Stimulated activated CD4-positive, alpha-beta T cell treated with anti-CD3 and anti-CD28 coated beads, Interleukin-1b, Interleukin-23, amount 100 ng/mL, for 24 hours (primary cell): ENCODE measurements around the gene DDX27.

Source experiments
- DNase-seq, 4 experiments: peaks; one replicate each; pipeline ENCODE4 v3.0.0-alpha.2; 2020; ENCODE audit warnings: low read depth in 4 of 4, low spot score in 1 of 4

Gene DDX27

DNA sequence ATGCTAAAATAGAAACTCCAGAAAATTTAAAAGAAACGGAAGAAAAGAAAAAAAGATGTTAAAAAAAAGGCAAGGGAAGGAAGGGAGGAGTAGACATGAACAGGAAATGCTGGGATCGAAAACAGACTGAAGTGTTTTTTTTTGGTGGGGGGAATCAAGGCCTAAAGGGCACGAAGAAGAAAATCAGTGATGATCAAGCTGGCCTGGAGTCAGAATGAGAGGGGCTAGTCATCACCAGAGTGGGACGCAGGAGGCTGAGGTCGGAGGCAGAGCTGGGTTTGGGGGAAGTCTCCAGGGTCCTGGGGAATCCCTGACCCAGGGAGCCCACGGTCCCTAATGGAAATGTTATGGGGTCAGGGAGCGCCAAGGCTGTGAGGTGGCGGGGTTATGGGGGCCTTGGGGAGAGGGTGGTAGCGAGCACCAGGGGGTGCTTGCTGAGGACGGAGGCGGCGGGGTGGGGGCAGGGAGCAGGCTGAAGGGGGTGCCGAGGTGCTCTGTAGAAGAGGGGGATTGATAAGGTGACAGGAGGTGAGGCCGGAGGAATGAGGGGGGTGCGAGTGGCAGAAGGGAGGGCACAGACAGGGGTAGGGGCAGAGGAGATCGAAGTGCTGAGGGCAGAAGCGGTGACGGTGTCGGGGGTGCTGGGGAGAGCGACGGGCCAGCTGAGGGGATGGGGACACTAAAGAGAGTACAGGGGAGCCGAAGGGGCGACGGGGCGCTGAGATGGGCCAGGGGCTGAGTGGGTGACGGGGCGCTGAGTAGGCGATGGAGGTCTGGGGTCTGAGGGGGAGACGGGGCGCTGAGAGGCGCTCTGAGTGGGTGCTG lies 58.0 kb downstream of the DDX27 start:
- peak in 2 of 4 experiments; percentile 53 to 56 for DNase-seq

DNA sequence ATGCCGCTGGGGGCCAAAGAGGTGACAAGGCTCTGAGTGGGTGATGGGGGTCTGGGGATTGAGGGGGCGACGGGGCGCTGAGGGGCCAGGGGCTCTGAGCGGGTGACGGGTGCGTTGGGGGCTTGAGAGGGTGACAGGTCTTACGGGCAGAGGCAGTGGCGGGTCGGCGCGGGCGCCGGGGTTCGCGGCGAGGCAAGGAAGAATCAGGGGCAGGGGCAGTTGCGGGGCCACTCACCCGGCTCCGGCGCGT lies 58.5 kb downstream of the DDX27 start:
- no peak for DNase-seq

DNA sequence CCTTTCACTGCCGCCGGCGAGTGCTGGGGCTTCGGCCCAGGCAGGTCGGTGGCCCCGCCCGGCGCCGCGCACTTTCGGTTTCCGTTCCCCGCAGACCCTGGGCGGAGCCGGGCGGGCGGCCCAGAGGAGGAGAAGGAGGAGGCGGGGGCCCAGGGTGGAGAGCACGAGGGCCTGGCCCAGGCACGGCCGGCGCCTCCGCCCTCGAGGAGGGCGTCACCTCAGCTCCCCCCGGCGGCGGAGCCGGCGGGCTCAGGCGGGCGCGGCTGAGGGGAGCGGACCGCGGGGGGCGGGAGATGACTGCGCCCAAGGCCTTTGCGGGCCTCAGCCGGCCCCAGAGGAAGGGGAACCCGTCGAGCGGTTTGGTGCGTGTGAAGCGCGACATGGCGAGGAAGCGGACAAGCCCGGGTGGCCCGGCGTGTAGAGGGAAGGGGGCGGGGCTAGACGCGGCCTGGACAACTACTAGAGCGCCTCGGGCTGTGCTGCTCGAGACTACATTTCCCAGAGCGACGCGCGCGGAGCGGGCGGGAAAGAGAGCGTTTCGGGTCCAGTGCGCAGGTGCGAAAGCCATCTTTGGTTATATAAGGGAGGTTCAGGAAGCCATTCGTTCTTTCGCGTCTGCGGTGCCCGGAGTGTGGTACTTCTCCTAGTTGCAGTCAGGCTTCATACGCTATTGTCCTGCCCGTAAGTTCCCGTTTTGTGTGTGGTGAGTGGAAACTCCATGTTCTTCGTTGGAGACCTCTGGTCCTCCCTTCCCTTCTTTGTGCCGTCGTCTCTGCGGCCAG lies 59.0 kb downstream of the DDX27 start, which contains the start of gene ZNFX1:
Gene ZNFX1 (minus strand): TSS at position 22 of the 782 bp plus-strand sequence. CDS start 2,218 bp downstream, outside the sequence.
- peak; percentile 95 to 99 (median 96) for DNase-seq

DNA sequence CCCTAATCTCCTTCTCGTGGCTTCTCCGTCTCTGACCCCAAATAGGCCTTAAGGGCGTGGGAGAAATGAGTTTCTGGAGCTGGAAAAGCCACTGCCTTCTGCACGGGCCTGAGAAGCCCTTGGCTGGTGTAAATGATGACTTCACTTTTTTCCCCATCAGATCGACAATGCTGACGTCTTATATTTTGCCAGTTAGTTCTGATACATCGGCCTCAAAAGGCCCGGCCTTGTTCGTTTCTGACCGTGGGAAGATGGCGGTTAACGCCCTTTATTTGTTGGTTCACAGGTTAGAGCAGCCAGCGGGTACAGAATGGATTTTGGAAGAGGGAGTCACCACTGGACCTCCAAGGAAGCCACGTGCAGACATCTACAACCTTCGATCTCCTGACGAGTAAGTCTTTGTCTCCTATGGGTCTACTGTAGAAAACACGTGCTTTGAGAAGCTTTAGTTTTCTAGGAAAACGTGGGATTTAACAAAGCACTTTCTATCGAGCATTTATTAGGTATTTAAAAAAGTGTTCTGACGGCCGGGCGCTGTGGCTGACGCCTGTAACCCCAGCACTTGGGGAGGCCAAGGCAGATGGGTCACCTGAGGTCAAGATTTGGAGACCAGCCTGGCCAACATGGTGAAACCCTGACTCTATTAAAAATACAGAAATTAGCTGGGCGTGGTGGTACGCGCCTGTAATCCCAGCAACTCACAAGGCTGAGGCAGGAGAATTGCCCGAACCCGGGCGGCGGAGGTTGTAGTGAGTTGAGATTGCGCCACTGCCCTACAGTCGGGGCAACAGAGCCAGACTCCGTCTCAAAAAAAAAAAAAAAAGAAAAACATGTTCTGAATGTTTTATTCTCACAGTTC lies 59.8 kb downstream of the DDX27 start:
- peak in 1 of 4 experiments; percentile 37 for DNase-seq

DNA sequence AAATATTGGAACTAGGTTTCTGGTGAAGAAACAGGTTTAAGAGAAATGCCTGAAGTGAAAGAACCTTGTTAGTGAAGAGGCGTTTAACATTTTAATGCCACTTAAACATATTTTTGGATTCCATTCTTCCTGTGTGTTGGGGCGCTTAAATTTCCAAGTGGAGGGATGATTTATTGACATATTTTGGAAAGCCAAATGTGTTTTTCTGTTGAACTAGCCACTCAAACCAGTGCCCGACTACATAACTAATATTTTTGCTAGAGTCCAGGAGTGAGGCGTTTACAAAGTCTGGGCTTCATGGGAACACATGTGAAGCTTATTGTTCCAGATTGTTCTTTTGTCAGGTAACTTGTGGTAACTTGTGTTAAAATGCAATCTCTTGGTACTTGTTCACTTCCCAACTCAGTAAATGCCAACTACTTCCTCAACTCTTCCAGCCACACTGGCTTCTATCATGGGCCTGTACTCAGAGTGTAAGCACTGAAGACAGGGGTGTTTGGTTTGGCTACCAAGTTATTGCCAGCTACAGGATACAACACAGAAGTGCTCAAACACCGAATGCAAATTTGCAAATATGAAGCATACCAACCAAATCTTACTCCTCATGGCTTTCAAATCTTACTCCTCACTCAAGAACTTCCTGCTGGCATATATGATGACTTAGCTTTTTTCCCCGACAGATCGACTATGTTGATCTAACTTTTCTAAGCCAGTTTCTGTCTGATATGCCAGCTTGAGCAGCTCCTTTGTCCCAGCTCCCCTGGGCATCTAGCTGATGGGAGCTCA lies 60.7 kb downstream of the DDX27 start:
- DNase-seq: no peak

DNA sequence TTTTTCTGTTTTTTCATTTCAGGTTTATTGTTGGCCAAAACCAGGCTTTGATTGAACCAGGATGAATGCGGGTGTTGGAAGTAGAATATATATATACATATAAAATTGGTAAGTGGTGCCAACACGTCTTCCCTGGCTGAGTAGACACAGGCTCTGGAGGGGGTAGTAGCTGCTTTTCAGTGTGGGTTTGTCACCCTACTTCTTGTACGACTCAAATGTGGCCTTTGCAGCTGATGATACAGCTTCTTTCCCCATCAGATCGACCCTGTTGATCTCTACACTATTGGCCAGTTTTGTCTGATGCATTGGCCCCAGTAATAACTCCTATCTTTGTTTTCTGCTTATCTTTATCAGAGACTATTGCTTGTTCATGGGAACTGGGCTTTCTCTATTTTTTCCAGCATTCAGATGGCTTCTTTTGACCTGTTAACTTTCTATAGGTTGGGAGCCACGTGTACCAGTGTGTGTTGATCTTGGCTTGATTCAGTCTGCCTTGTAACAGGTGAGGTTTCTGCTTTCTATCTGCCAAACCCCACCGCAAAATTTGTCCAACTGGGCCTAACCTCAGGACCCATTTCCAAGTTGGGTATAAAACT lies 61.3 kb downstream of the DDX27 start:
- DNase-seq: no peak

DNA sequence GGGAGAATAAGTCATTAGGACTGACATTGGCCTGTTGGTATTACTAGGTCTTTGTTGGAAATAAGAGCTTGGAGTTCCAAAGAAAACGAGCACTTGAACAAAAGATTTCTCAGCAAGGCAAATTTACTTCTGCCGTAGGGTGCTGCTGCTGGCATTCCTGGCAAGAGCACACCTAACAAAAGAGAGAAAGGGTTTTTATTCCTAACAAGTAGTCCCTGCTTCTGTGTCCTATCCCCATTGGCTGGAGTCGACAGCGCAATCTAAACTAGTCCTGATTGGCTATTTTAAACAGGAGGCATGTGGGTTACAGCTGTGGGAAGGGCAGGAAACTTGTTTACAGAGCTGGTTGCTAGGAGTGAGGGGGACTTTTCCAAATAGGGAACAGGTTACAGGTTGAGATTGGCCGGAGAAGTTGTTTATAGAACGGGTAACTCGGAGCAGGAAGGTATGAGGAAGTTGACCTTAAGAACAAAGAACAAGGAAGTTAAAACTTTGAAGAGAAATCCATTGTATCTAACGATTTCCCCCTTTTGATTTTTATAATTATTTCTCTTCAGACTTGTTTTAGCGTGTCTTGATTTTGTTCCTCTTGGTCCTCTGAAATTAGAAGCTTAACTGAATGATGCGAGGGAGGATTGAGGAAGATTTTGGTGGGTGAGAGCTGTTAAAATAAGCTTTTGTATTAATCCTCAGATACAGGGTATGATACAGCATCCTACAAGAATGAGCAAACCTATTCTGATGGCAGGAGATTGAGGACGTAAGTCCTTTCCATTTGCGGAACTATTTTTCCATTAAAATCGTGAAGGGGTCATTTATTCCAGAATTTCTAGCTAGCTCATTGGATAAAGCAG lies 62.1 kb downstream of the DDX27 start:
- DNase-seq: no peak

DNA sequence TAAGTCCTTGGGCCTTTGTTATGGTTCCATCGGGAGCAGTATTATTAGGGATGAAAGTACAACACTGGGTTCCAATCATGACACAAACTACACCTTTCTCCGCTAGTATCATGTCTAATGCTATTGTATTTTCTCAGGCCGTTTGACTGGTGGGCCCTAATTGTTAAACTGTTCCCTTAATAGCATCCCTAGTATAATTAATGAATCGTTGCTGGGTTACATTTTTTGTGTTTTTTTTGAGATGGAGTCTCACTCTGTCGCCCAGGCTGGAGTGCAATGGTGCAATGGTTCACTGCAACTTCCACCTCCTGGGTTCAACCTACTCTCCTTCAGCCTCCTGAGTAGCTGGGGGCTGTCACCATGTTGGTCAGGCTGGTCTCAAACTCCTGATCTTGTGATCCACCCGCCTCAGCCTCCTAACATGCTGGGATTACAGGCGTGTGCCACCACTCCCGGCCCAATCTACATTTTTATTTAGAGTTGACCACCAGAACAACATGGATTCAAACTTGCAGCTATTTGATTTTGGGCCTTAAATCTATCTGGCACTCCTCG lies 62.8 kb downstream of the DDX27 start:
- no peak for DNase-seq

DNA sequence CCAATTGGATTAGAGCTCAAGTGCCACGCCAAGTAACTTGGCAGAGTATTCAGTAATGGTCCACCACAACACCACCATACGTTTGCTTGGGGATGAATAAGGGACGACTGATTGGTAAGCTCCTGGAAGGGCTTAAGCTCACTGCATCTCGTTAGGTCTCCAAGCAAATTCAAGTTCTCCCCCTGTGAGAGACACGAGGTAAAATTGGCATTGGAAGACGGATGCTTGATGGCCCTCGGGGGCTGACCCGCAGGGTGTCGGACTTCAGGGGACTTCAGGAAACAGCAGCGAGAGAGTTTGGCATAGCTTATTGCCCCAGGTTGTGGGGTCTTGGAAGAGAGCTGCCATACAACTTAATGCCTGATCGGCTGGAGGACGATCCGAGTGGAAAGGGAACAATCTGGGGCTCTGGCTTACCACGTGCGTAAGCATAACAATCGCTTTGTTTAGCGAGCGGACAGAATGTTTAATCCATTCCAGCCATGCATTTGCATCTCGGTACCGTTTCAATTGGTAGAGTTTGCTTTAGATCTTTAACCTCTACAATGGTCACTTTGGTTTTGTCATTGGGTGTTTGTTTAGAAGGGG lies 63.5 kb downstream of the DDX27 start:
- no peak for DNase-seq

DNA sequence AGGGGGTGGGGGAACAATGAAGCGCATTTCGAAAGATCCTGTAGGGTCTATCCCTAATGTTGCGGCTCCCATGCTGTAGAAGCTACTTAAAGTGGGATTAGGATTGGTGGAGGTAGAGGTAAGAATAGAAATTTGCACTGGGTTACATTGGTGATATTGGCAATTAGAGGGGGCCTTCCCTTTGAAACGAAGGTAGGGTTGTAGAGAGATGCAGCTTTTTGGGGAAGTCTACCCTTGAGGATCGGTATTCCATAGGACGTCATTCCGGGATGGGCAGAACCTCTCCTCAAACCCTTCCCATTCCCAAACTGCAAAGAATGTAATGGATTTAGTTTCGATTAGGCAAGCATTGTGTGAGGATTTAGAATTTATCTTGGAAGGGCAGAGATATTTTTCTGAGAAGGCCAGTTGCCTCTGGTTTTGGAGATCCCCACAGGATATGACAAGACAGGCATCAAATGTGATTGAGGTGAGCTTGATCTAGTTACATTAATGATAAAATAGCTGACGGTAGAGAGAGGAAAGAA lies 64.0 kb downstream of the DDX27 start:
- DNase-seq: no peak

DNA sequence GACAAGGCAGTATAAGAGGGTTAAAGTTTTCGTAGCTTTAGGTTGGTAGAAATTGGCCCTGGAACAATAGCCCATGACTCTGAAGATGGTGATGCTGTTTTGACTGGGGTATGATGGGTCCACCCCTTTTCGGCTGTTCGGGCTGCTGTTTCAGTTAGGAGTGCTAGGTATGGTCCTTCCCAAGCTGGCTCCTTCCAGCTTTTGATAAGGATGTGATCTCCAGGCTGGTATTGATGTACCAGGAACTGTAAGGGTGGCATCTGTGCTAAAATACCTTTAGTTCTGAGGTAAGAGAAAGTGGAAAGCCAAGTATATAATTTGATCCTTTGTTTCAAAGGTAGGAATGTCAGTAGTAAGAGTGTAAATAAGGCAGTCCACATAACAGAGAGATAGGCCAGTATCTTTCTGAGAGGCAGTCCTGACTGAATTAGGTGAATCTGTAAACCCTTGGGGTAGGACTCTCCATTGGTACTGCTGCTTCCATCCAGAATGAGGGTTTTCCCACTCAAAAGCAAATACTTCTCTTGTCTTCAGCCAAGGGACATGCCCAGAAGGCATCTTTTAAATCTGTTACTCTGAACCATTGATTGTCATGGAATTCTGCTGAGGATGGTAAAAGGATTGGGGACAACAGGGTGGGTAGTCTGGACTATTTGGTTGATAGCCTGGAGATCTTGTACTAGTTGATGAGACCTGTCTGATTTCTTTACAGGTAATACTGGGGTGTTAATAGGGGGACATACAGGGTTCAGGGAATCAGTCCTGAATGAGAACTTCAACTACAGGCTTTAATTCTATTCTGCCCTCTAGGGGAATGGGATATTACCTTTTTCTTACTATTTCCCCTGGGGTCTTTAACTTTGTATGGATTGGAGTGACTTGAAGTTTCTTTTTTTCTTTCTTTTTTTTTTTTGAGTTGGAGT lies 64.7 kb downstream of the DDX27 start:
- DNase-seq: no peak

DNA sequence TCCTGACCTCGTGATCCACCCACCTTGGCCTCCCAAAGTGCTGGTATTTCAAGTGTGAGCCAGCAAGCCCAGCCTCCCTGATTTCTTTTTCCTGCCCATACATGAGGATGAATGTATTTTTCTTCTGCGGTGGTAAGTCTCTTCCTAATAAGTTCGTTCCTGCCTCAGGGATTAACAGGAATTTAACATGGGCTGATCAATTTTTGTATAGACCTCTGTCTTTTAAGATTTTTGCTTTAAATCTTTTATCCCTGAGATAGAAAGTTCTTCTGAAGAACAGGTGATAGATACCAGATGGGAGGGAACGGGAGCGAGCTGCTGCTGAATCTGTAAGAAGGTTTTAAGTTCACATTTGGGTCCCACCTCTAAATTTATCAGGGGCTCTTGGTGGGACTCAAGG lies 65.6 kb downstream of the DDX27 start:
- no peak for DNase-seq

DNA sequence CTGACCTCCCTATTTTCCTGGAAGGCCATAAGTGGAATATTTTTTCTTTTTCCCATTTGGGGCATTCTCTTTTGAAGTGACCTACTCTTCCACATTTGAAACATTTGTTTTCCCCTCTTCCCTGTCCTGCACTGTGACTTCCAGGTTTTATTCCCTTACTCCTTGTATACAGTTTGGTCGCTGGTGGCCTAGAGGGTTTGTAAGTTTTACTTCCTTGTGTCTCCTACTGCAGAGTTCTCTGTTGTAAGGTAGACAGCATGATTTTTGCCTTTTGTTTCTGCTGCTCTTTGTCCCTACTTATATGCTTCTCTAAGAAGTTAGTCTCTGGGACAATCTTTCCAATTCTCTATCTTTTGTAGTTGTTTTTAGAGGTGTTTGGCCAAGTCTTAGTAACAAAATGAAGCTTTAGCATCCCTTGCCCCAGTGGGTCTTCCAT lies 66.0 kb downstream of the DDX27 start:
- no peak for DNase-seq

DNA sequence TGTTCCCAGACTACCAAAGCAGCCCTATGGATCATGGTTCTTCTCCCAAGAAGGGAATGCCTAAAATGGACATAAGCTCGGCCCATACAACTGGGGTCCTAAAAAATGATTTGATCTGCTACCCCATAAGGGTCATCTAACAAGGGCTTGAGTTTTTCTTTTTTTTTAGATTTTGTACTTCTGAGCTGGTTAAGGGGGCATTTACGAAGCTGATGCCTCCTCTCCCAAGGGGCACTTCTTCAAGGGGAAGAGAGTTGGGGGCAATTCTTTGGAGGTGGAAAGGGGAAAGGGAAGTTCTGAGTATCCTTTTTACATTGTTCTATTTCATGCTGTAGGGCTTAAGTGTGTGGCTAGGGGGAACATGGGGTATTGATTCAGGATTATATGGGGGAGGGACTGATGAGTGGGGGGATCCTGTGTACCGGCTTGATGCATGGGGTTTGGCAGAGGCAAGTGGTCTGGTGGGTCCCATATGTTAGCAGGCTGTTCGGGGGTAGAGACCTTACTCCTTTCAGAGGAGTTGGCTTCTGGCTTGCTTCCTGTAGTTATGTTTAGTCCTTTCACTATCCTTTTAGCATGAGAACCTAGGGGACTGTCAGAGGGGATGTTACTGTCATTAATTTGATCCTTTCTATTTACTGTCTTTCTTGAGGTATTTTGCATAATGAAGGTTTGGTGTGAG lies 66.7 kb downstream of the DDX27 start:
- DNase-seq: no peak

DNA sequence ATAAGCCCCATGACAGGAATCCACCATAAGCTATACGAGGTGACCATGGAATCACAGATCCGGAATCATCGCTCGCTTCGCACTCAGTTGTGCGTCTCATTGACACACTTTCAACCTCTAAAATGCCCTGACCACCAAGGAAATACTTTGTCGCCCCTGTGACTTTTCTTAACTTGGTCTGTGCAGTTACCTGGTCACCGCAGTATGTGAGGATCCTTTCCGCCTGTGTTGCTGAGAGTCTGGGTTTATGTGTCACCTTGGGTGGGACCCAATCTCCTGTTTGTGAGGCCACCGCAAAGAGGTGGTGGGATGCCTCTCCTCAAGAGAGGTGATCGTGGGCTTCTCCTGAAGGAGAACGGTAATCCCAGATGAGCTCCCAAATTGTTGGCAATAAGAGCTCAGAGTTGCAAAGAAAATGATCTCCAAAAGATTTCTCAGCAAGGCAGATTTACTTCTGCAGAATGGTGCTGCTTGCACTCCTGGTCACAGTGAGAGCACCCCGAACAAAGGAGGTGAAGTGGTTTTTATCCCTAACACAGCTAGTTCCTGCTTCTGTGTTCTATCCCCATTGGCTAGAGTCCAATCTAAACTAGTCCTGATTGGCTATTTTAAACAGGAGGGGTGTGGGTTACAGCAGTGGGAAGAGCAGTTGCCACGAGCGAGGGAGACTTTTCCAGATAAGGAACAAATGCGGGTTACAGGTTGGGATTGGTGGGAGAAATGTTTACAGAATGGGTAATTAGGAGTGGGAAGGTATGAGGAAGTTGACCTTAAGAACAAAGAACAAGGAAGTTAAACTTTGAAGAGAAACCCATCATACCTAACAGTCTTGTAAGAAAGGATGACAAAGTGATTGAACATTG lies 67.7 kb downstream of the DDX27 start:
- DNase-seq: no peak
